PFSK-1 (cell line): ENCODE measurements around the gene BABAM2.

ENCODE experiments used
- FOXP2 ChIP-seq: optimal IDR thresholded peaks from 2 replicates; pipeline ENCODE3; 2011; ENCODE audit warnings: borderline replicate concordance, control low read depth, inconsistent platforms; ENCODE audit not compliant: insufficient read depth; ENCODE audit errors: extremely low read length, extremely low read depth
- POLR2AphosphoS5 ChIP-seq: IDR thresholded peaks from 2 replicates; pipeline ENCODE4 v1.6.1; 2012; ENCODE audit warnings: low read depth, mild to moderate bottlenecking, control low read depth, low read length, moderate library complexity
- REST ChIP-seq, 2 experiments: IDR thresholded peaks; 2 replicates each; pipeline versions ENCODE4 v1.6.1 to v1.8.0; 2011 to 2012; ENCODE audit warnings: low read depth in 2 of 2, low read length in 2 of 2, control low read depth in 1 of 2, inconsistent platforms in 1 of 2, mild to moderate bottlenecking in 1 of 2, moderate library complexity in 1 of 2; ENCODE audit not compliant: insufficient read depth in 1 of 2
- SIN3A ChIP-seq: IDR thresholded peaks from 2 replicates; pipeline ENCODE4 v1.6.1; 2012; ENCODE audit warnings: mild to moderate bottlenecking, low read length, moderate library complexity, borderline replicate concordance; ENCODE audit not compliant: insufficient read depth

DNA sequence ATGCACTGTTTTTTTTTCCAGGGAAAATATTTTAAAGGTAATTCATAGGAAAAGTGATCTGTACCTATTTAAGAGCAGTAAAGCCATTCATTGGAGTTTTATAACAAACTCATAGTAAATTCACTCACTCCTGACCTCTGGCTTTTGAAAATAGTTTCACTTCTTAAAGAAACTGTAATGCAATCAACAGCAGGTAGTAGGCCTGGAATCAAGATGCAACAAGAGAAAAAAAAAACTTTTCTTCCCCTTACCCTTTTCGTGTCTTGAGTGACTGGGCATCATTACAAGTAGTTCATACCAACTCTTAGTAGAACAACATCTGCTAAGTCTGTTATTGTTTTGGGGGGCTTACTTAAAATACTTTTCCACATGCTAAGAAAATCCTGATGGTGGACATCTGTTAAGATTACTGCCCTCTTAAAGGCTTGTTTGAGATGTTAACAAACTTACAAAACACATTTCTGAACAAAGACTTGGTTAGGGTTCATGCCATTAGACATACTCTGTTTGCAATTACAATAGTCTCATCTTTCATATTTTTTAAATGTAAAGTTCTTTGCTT, 338.0 kb downstream of the BABAM2 start:
- TF ChIP-seq POLR2AphosphoS5 (no peak), REST (IDR thresholded peaks at IDR 0.05; ENCODE audit: insufficient read depth in 1 of 2, low read depth in 2 of 2, low read length in 2 of 2) (no peak), SIN3A (no peak), FOXP2 (no peak)
